Mammary epithelial cell (primary cell): ENCODE results near the gene APH1B.

ENCODE experiments used
- CTCF ChIP-seq, 2 donors: IDR thresholded peaks in 1 of 2; conservative IDR thresholded peaks in 1 of 2; 2 replicates each; pipeline ENCODE4 v1.5.1; 2011 to 2012; ENCODE audit warnings: inconsistent platforms in 2 of 2, low read length in 2 of 2, mild to moderate bottlenecking in 2 of 2, control low read depth in 1 of 2, low read depth in 1 of 2; ENCODE audit not compliant: insufficient read depth in 1 of 2; ENCODE audit errors: extremely low read depth in 1 of 2
- EZH2 ChIP-seq: IDR thresholded peaks from 2 replicates; pipeline ENCODE4 v1.6.1; 2012; ENCODE audit warnings: low read length, inconsistent platforms, borderline replicate concordance

DNA sequence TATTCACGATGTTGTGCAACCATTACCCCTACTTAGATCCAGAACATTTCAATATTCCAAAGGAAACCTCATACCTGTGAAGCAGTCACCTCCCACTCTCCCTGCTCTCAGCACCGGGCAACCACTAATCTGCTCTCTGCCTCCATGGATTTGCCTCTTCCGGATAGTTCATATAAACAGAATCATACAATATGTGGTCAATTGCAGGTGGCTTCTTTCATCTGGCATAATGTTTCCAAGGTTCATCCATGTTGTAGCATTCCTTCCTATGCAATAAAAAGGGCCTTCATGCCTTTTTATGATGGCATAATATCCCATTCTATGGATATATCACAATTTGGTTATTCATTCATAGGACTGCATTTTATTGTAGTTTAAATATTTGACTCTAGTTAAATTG is 80.3 kb downstream of the APH1B start:
- TF ChIP-seq CTCF (conservative IDR thresholded peaks at IDR 0.05 in 1 of 2, IDR thresholded peaks at IDR 0.05 in 1 of 2; ENCODE audit: extremely low read depth in 1 of 2, insufficient read depth in 1 of 2, low read depth in 1 of 2, low read length in 2 of 2) (no peak), EZH2 (no peak)
